PC-9 (cell line): Measurements from ENCODE around the gene SSR2.

Experiments used
- CTCF ChIP-seq: fragments of 200-600 bp; sonication (generic); conservative IDR thresholded peaks from 2 replicates; pipeline ENCODE4 v1.6.1; 2017; ENCODE audit warnings: mixed run types, antibody characterized with exemption, mild to moderate bottlenecking, moderate library complexity
- EZH2 ChIP-seq: fragments of 200-600 bp; sonication (generic); IDR thresholded peaks from 2 replicates; pipeline ENCODE4 v1.8.0; 2017; ENCODE audit warnings: antibody characterized with exemption, low read depth

GRCh38 chr1:155960081-155960745, 60.5 kb downstream of the SSR2 start:
- no peak for TF ChIP-seq CTCF
- TF ChIP-seq EZH2, result no peak
